GM21619 (cell line): ENCODE data around the gene FAM72B.
"Not testable (repeated sequence)": the region's sequence is repeated elsewhere in the genome, so short reads cannot be mapped to it uniquely, and the experiment has no call there.

ENCODE experiments used
- ATAC-seq: cut with Tn5 transposase; IDR thresholded peaks from one replicate; pipeline ENCODE4 v1.9.1; 2021; ENCODE audit not compliant: unreplicated experiment

FAM72B gene

DNA sequence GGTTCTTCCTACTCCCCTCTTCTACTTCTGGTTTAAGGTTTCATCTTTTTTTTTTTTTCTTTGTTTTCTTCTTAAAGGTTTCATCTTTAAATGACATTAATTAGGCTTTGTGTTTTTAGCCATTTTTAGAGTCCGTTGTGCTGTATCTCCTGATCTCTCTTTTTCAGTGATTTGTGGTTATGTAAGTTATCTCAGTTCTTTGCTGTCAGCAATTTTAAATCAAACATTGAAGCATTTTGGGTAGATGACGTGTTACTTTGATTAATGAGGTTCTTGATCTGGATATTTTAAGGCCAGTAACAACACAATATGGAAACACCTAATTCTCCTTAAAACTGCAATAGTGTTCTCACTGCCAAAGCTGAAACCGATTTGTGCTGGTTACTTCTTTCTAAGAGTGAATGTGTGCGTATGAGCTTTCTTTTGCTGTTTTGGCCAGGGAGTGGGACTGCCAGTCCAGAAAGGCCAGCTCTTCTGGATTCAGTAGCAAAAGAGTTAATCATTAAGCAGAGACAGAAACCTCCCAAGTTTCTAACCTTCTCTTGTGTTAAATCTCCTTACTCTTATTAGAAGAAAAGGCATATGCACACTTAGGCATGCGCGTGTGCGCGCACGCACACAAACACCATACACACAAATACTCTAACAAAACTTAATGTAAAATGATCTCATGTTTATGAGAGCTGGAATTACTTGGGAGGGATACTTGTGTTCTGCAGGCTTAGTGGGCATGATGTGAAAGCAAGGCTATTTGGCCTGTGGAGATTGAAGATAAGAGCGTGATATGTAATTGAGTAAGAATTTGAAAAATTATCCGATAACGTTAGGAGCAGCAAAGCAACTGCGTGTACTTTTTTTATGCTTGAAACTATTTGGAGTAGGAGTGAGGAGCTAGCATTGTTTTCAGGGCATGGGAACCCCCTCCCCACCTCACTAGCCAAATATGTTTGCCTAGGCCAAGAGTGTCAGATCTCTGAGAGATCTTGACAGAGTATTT, 17.1 kb upstream of the FAM72B start:
- ATAC-seq: not testable (repeated sequence)

DNA sequence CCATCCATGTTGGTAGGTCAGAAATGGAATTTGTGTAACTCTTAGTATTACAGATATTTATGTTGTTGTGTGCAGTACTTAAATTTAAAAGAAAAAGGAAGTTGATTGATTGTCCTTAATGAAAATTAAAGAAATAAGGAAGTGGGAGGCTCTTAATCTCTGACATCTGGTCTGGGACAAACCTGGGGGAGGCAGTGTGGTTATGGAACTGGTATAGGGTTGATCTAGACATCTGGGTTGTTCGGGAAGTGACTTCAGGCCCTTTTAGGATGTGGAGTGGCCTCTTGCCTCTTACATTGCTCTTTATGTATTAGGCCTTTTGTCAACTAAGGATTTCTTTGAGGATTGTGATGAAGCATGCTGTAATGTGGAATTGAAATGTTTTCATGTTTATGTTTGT, 16.1 kb upstream of the FAM72B start:
- not testable (repeated sequence) for ATAC-seq

DNA sequence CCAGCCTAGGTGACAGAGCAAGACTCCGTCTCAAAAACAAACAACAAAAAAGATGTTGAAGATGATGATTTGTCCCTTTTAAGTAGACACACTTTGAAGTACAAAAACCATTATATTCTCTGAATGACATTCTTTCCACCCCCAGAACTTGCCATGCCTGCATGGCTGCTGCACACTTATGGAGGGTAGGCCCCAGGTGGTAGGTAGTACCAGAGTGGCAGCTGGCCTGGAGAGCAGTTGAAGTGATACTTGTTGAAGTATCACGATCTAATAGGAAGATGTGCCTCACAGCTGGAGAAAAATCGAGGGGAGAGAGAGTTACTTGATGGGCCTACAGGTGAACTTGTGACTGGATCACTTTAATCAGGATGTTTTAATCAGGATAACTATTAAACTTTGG, 15.6 kb upstream of the FAM72B start:
- not testable (repeated sequence) for ATAC-seq

DNA sequence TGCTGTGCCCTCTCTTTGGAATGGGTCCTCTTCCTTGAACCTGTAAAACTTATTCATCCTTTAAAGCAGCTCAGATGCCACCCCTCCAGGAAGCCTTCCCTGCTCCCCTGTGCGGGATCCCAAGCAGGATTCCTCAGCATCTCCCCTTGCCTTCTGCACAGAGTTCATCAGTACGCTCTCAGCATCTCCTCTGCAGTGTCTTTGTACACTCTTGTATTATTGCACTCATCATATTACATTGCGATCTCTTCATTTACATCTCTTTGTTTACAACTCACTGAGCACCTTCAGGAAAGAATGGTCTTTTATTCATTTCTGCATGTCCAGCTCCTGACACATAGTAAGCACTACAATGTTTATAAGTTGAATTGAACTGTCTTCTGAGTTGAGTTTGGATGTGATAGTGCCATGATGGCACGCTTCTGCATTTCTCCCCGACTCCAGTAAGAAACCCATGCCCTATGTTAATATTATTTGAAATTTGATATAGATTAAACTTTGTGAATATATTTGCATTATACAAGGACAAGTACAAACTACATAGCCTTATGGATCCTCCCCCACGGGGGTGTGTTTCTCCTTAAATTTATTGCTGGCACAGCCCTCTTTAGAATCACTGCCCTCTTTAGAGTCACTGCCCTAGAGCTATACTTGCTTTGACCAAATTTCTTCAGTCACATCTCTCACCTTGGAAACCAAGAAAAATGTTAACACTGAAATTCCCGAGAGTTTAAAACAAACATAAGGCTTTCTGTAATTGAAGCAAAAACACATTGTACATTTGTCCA, 13.1 kb upstream of the FAM72B start:
- not testable (repeated sequence) for ATAC-seq

DNA sequence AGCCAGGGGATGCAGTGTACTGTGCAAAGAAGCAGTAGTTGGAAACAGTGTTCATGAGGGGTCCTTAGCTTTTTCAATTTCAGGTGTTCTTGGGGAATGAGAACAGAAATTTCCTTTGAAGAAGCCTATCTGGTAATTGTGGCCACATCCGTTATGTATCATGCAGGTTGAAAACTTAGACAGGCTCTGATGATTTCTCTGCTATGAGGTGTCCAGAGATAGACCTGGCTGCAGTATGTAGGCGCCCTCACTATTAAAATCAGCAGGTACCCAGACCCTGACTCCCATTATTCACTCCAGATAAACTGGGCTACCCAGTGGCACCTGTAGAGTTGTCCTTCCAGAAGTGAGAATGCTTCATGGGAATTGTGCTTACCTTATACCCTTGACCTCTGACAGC, 8.4 kb upstream of the FAM72B start:
- ATAC-seq: not testable (repeated sequence)

DNA sequence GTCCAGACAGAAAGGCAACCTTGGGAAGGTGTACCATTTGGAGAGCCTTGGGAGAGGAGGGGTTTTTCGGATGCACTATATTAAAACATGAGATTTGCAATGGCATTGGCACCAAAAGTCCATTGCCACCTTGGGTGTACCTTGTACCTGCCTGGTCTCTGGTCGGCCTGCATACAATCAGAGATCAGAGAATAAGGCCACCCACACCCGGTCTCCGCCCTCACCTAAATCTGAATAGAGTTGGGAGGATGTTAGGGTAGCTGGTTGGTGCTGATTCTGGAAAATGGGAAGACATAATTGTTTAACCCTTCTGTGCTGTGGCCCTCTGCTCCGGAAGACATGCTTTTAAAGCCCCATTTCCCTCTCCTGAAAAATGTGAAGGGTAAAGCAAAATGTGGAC, 3.8 kb upstream of the FAM72B start:
- not testable (repeated sequence) for ATAC-seq

DNA sequence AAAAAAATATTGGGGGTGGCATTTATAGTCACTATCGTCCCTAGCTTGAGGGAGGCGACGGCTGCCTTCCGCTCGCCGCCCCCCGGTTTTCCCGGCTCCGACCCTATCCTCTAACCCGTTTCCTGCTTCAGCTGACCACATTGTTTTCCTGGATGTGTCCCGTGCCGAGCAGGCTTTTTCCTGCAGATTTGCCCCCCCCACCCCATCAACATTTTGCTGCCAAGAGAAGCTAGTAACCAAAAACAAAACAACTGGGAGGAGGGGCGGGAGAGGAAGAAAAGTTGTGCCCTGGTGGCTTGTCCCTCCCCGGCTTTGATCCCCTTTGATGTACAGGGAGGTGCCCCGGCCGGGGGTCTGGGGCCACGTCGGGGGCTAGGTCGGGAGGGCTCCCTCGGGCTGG, 2.1 kb upstream of the FAM72B start:
- ATAC-seq: not testable (repeated sequence)

DNA sequence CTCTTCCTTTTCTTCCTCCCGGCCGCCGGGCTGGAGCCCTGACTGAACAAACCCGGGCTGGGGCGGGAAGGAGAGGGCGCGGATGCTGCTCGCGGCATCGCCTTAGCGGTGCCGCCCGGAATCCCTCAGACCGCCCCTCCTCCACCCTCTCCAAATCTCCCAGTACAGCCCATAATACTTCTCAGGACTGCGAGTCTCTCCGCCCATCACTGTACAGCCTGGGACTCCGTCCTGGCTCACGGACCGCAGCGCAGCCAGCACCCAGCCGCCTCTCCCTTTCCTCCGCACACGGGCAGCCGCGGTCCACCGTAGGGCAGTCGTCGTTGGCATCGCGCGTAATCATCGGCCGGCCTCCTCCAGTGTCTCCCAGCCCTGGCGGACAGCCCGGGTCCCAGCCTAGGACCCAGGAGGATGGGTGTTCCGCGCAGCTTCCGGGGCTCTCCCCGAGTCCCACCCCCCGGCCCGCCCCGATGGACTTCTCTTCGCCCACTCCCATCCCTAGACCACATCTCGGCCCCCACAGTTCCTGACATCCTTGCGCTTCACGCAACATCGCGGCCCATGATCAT, 1.1 kb upstream of the FAM72B start:
- ATAC-seq: not testable (repeated sequence)

DNA sequence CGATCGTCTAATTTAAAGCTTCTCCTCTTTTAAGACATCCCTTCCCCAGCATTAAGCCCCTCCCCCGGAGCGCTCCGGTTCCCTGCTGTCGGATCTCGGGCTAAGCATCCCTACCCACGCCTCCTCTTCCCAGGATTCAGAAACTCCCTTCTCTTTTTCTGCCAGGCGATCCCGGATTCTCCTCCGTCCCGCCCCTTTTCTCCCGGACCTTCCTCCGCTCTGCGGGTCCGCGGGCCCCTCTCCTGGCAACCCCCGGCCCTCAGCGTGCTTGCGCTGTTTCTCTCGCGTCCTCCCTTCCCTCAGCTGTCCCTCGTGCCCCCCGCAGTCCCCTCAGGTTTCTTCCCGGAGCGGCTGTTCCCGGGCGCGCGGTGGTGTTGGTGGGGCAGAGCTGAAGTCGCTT, 273 bp downstream of the FAM72B start:
- not testable (repeated sequence) for ATAC-seq

DNA sequence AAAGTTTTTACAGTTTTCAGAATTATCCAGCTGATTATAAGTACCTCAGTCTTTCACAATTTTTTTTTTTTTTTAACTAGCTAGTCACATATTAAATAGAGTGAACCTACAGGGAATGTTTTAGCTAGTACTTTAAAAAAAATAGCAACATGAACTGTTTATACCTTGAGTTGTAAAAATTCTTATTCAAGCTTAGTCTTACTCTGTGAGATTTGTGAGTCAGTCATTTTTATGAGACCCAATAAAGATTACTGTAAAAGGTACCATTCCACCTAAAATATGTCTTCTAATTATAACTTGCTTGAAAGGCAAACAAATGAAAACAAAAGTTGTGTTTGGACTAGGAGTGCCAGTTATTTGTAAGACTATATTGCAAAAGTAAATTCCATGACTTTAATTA, 5.9 kb downstream of the FAM72B start:
- ATAC-seq: not testable (repeated sequence)

DNA sequence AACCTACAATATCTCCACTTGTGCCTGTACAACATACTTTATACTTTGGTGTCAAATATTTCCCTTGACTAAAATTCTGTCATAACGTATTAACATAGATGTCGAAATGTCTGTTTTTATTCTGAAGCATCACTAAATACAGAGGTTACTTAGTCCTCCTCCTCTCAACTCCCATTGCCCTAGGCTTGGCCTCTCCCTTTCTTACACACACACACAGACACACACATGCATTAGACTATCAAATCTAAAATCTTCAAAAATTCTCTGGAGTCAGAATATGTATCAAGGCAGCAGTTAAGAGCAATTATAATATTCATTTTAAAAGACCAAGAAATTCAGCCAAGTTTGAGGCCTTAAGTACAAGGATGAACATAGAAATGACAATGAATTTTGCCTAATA, 7.5 kb downstream of the FAM72B start:
- ATAC-seq: not testable (repeated sequence)

DNA sequence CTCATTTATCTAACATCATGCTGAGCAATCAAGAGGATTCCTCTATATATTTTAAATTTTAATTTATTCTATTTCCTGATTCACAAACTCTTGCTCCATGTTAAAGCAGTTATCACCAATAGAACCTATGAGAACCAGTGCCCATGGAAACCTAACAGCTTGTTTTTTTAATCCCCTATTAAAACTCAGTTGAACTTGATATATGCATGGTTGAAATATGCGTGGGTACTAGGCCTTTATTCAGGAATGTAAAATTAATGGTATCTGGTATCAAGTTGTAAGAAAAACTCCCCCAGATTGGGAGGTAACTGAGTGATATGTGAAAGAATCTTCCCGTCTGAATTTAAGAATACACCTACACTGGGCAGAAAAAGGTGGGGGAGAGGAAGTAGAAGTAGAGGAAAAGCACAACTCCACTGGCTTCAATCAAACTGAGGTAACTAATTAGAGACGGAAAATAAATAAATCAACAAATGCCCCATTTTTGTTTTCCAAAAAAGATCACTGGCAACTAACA, 15.9 kb downstream of the FAM72B start:
- ATAC-seq: not testable (repeated sequence)

DNA sequence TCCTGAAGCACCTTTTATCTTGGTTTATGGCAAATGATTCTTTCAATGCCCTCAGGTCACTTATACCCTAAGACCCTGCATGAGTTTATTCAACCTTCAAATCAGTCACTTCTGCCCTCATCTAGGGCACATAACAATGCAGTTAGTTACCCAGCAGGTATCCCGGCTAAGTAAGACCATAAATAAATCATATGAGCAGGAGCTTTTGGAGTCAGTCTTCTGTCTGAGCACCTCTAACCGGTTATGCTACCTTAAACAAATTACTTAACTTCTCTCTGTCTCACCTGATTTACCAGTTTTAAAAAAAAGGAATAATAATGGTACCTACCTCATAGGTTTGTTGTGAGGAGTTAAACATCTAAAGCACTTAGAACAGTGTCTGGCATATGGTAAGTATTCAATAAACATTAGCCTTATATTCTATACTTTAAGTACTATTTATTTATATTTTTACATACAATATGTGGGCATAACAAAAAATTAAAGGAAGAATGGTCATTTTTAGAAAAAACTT, 16.9 kb downstream of the FAM72B start:
- ATAC-seq: not testable (repeated sequence)

DNA sequence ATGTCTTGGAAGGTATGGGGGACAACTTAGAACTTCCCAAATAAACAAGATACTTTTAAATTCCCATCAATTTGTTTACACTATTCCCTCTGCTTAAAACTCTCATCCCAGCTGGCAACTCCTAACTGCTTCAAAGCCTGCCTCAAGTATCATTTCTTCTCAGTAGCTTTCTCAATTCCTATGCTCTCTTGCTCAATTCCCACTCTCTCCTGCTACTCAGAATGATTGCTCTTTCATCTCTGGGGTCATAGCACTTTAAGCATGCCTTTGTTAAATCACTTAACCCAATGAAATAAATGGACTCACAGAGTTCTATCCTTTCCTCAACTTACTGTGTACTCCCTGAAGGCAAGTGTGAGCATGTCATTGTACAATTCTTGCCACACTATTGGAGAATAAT, 18.8 kb downstream of the FAM72B start:
- not testable (repeated sequence) for ATAC-seq

DNA sequence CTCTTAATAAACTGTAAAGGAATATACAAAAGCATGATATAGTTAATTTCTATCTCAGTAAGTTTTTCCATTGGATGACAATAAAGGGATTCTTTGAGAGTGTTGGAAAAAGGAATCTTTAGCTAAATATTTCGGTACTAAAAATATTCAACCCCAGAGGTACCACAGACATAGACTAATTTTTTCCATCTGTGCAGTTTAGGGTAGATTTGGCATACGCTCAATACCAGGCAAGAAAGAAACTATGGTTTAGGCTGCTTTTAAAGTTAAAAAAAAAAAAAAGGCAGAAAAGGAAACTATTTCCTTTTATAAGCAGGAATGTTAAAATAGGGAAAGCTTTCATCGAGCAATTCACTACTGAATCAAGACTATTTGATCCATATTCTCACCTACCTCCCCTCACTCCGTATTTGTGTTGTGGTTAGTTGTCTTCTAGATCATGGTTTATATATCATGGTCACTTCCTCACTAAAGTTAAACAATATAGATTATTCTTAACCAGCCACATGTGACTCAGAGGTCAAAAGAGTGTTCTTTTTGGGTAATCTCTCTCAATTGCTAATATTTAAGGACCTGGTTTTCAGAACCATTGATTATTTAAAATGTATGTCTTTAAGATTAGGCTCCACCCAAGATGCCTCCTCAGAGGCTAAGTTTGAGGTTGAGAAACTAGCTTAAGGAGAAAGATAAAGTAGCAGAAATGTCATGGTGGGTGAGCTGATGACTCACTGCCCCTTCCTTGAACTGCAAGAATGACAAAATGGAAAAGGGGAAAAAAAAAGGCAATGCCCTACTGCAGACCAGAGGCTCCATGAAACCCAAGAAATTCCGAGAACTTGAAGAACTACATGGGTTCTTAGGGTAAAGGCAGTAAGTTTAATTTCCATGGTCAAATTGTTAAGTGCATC, 20.0 kb downstream of the FAM72B start:
- not testable (repeated sequence) for ATAC-seq

DNA sequence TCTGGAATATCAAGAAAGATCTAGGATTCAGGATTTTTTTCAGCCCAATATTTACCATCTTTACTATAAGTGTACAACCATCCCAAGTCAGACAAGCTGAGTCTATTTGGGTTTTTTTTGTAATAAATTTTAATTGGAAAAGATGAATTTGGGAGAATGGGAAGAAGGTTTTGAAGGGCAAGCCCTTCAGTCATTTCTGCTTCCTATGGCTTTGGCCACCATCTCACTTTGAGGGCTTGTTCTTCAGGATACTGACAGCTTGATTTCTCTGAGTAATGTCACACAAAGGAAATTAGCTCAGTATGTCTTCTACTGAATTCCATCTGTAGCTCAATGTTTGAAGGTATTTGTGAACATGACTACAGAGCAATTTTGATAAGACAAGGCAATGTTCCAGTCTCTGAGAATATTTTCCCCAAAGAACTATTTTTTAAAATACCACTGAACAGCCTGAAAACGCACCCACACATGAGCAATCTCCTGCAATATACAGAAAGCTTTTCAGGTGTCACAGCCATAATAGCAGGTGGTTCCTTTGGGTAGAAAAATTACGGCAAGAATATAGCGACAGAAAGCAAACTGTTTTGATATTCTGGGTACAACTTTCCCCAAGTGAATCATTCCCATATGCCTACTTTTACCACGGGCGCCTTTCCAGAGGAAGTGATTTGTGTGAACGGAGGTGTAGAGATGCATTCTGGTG, 22.8 kb downstream of the FAM72B start:
- not testable (repeated sequence) for ATAC-seq

DNA sequence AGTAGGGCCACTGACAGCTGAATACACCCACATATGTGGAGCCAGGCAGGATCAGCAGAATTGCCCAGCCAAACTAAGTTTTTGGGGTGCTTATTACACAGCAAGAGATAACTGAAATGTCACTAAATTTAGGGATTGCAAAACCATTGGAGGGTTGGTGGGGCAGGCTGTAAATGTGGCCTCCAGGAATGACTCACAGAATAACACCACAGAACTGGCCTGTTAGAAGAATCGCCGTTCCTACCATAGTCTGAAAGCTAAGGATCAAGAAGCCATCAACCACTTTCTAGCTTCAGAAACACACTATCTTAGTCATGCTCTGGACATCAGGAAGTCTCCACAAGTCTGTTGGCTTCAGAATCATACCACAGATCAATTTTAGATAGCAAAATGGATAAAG, 24.0 kb downstream of the FAM72B start:
- not testable (repeated sequence) for ATAC-seq

DNA sequence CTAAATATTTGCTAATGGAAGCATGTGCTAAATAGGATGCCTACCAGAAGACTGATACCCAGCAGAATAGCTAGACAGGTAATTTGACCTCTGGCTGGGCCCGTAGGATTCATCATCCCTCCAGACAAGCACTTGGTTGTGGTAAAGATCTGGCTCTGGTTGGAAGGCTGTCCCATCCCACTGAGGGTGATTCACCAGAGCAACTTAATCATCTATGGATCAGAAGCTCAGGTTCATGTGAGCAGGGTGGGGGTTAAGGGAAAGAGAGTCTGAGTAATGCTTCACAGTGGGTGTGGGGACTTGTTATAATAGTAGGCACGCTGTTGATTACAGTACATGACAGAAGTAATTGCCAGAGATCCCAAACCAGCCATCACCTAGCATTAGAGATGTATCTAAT, 26.5 kb downstream of the FAM72B start:
- ATAC-seq: not testable (repeated sequence)

DNA sequence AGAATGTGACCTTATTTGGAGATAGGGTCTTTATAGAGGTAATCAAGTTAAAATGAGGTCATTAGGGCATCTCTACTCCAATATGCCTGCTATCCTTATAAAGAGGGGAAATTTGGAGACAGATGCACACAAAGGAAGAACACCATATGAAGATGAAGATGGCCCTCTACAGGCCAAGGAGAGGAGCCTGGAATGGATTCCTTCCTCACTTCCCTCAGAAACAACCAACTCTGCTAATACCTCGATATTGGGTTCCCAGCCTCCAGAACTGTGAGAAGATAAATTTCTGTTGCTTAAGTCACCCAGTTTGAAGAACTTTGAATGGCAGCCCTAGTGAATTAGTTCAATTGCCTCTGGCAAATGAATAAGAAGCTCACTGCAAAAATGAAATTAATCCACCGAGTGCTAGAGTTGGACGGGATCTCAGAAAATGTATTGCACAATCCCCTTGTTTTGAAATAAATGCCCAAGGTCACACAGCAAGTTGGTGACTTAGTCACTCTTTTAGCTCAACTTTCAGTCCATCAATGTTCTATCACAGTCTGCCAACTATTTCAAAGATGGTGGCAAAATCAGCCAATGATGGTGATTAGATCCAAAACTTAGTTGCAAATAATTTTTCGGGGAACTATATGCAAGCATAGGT, 27.1 kb downstream of the FAM72B start:
- not testable (repeated sequence) for ATAC-seq
